AG09309 (cell line): ENCODE measurements around the gene RASGRP1.

Experiments
- DNase-seq: peaks from one replicate; pipeline ENCODE4 v3.0.0-alpha.2; 2010; ENCODE audit warnings: low read depth
- H3K4me3 ChIP-seq: 2 replicates; pipeline ENCODE4 v1.5.1; 2011; ENCODE audit warnings: mild to moderate bottlenecking, low read depth, low read length, moderate library complexity; ENCODE audit not compliant: control insufficient read depth
- TF ChIP-seq, protein P1 (sequence below): IDR thresholded peaks from 2 replicates; pipeline ENCODE4 v1.5.1; 2011; ENCODE audit warnings: mild to moderate bottlenecking, low read depth, low read length, inconsistent platforms; ENCODE audit not compliant: insufficient read depth, control insufficient read depth; ENCODE audit errors: missing control alignments

The RASGRP1 gene

DNA sequence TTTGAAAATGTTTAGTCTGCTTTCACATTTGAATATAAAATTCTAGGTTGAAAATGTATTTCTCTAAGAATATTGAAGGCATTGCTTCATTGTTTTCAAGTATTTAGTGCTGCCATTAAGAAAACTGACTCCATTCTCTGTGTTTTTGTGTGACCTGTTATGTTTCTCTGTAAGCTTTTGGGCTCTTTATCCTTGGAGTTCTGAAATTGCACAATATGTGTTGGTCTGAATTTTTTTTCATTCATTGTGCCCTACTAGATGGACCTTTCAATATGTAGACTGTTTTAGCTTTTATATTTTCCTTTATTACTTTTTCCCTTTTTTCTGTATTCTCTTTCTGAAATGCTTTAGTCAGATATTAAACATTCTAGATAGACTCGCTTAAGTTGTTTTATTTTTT is 88.5 kb downstream of the RASGRP1 start:
- no peak for DNase-seq
- H3K4me3 ChIP-seq: no peak overlapping the region
- TF ChIP-seq, protein P1, sequence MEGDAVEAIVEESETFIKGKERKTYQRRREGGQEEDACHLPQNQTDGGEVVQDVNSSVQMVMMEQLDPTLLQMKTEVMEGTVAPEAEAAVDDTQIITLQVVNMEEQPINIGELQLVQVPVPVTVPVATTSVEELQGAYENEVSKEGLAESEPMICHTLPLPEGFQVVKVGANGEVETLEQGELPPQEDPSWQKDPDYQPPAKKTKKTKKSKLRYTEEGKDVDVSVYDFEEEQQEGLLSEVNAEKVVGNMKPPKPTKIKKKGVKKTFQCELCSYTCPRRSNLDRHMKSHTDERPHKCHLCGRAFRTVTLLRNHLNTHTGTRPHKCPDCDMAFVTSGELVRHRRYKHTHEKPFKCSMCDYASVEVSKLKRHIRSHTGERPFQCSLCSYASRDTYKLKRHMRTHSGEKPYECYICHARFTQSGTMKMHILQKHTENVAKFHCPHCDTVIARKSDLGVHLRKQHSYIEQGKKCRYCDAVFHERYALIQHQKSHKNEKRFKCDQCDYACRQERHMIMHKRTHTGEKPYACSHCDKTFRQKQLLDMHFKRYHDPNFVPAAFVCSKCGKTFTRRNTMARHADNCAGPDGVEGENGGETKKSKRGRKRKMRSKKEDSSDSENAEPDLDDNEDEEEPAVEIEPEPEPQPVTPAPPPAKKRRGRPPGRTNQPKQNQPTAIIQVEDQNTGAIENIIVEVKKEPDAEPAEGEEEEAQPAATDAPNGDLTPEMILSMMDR: no peak

- DNase-seq: no peak
- TF ChIP-seq, protein P1: no peak
- no peak overlapping the region for H3K4me3 ChIP-seq
Observed at GRCh38 chr15:38475361-38475760, 89.3 kb downstream of the RASGRP1 start.

DNA sequence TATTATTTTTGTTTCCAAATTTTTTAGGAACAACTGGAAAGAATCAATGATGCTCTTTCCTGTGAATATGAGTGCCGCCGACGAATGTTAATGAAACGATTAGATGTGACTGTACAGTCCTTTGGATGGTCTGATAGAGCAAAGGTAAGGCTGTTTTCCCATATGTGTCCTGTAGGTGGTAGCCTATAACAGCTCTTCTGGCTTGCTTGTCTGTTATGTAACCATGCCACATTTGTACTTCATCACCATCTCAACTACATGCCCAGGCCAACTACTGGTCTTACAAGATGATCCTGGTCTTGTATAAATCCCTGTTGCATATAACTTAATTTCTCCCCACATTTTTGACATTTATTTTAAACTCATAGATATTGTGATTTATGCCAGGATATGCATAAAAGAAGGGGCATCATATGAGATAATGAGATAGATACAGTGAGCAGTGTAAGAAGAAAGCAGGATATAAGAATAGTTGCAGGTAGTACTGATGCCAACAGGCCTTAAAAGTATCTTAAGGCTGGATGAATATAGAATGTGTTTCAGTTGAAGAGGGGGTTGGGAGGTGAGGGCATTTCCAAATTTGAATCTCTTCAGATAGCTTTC is 90.4 kb downstream of the RASGRP1 start:
- DNase-seq: peak; percentile 63

GRCh38 chr15:38471974-38472373 is 92.6 kb downstream of the RASGRP1 start:
- H3K4me3 ChIP-seq: no peak overlapping the region
- DNase-seq: no peak
- TF ChIP-seq, protein P1: no peak

More for the DNA sequence above, 90.4 kb downstream of the RASGRP1 start:
- no peak overlapping the region for H3K4me3 ChIP-seq
- TF ChIP-seq, protein P1: peak; percentile 76

GRCh38 chr15:38470816-38471215 is 93.8 kb downstream of the RASGRP1 start:
- no peak for DNase-seq
- no peak overlapping the region for H3K4me3 ChIP-seq
- TF ChIP-seq, protein P1: no peak

DNA sequence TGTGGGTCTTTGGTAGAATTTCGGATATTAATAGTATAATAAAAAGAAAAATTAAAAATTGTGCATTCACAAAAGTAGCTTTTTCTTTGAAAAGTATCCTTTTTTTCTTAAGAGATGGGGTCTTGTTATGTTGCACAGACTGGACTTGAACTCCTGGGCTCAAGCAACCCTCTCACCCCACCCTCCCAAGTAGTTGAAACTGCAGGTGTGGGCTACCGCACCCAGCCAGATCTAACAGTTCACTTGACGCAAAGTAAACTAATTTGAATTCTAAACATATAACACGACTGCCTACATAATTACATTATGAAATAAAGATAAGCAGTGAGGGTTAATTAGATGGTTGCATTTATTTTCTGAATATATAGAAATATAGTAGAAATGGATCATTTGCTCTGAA is 99.9 kb downstream of the RASGRP1 start:
- TF ChIP-seq, protein P1: no peak
- no peak for DNase-seq
- H3K4me3 ChIP-seq: no peak overlapping the region
